WTC11 (cell line): ENCODE measurements around the gene GLYATL2. TPM values are rescaled to one million over a fixed set of nuclear protein-coding genes. Genes with fewer than 3 reads are reported as not detected.

Experiments used
- ATAC-seq: fragments of 200-7000 bp; cut with Tn5 transposase; 2 replicates; pipeline ENCODE4 v1.10.0; 2021; ENCODE audit warnings: mild to moderate bottlenecking, moderate library complexity
- CTCF ChIA-PET: fragments of 300-600 bp; sonication (Branson Sonifier 250); formaldehyde crosslinking; loops from one replicate; lab custom pipeline; 2021; ENCODE audit warnings: antibody characterized with exemption; lab: Charles Lee
- POLR2A ChIA-PET: fragments of 350-600 bp; sonication (Branson Sonifier 250); formaldehyde crosslinking; loops from one replicate; lab custom pipeline; 2021; ENCODE audit warnings: antibody characterized with exemption; lab: Charles Lee
- DNase-seq: peaks from one replicate; pipeline ENCODE4 v3.0.0; 2021; ENCODE audit warnings: low spot score
- H3K27ac Mint-ChIP-seq: 2 replicates; pipeline ENCODE4 v1.8.0; 2021; ENCODE audit warnings: mixed read lengths
- H3K27me3 Mint-ChIP-seq: 2 replicates; pipeline ENCODE4 v1.8.0; 2021; ENCODE audit warnings: low read depth, mild to moderate bottlenecking, moderate library complexity, mixed read lengths
- H3K36me3 Mint-ChIP-seq: 2 replicates; pipeline ENCODE4 v1.8.0; 2021; ENCODE audit warnings: mixed read lengths
- H3K4me1 Mint-ChIP-seq: 2 replicates; pipeline ENCODE4 v1.8.0; 2022; ENCODE audit warnings: mixed read lengths
- H3K4me3 Mint-ChIP-seq: 2 replicates; pipeline ENCODE4 v1.8.0; 2021; ENCODE audit warnings: mild to moderate bottlenecking, moderate library complexity, mixed read lengths
- H3K9me3 Mint-ChIP-seq: 2 replicates; pipeline ENCODE4 v1.8.0; 2021; ENCODE audit warnings: mixed read lengths
- ATF1 ChIP-seq: sonication (generic); formaldehyde crosslinking; IDR thresholded peaks from 2 replicates; pipeline ENCODE4 v1.8.1; 2023; ENCODE audit warnings: mild to moderate bottlenecking, moderate library complexity, missing genetic modification reagents
- CREB1 ChIP-seq: sonication (generic); formaldehyde crosslinking; IDR thresholded peaks from 2 replicates; pipeline ENCODE4 v1.8.0; 2023; ENCODE audit warnings: mild to moderate bottlenecking, missing genetic modification reagents
- CREM ChIP-seq: sonication (generic); formaldehyde crosslinking; IDR thresholded peaks from 2 replicates; pipeline ENCODE4 v1.8.1; 2022; ENCODE audit warnings: mild to moderate bottlenecking, missing genetic modification reagents, moderate library complexity
- GRHL2 ChIP-seq: fragments of 250-450 bp; sonication (Bioruptor Pico); IDR thresholded peaks from 2 replicates; pipeline ENCODE4 v1.8.0; 2022; ENCODE audit warnings: mild to moderate bottlenecking, moderate library complexity; ENCODE audit not compliant: insufficient replicate concordance, severe bottlenecking
- JAZF1 ChIP-seq: fragments of 250-450 bp; sonication (Bioruptor Pico); IDR thresholded peaks from 2 replicates; pipeline ENCODE4 v1.9.0; 2021; ENCODE audit warnings: moderate library complexity, mild to moderate bottlenecking, inconsistent platforms
- NR1H2 ChIP-seq: sonication (generic); formaldehyde crosslinking; IDR thresholded peaks from 2 replicates; pipeline ENCODE4 v1.9.0; 2021; ENCODE audit warnings: mild to moderate bottlenecking, moderate library complexity, missing genetic modification reagents
- RELA ChIP-seq: sonication (generic); formaldehyde crosslinking; IDR thresholded peaks from 2 replicates; pipeline ENCODE4 v1.8.1; 2022; ENCODE audit warnings: missing genetic modification reagents, mild to moderate bottlenecking, borderline replicate concordance
- SMAD3 ChIP-seq: sonication (generic); formaldehyde crosslinking; IDR thresholded peaks from 2 replicates; pipeline ENCODE4 v1.8.0; 2022; ENCODE audit warnings: missing genetic modification reagents, mild to moderate bottlenecking, borderline replicate concordance
- SOX15 ChIP-seq: fragments of 250-450 bp; sonication (Bioruptor Pico); IDR thresholded peaks from 2 replicates; pipeline ENCODE4 v1.9.0; 2021; ENCODE audit warnings: mild to moderate bottlenecking
- SP1 ChIP-seq: sonication (generic); formaldehyde crosslinking; conservative IDR thresholded peaks from 2 replicates; pipeline ENCODE4 v1.8.1; 2022; ENCODE audit warnings: missing genetic modification reagents
- ZBTB21 ChIP-seq: sonication (generic); formaldehyde crosslinking; IDR thresholded peaks from 2 replicates; pipeline ENCODE4 v1.8.1; 2023; ENCODE audit warnings: mild to moderate bottlenecking, missing genetic modification reagents, borderline replicate concordance
- ZNF219 ChIP-seq: sonication (generic); formaldehyde crosslinking; IDR thresholded peaks from 2 replicates; pipeline ENCODE4 v1.8.0; 2023; ENCODE audit warnings: missing genetic modification reagents, mild to moderate bottlenecking, borderline replicate concordance
- ZNF232 ChIP-seq: sonication (generic); formaldehyde crosslinking; IDR thresholded peaks from 2 replicates; pipeline ENCODE4 v1.8.0; 2022; ENCODE audit warnings: mild to moderate bottlenecking, missing genetic modification reagents
- total RNA-seq: library from RNA; stranded (reverse); gene quantifications from 3 replicates; pipeline ENCODE4 v1.2.3, GENCODE V29; 2021
- TF ChIP-seq, protein P1 (sequence below): sonication (generic); formaldehyde crosslinking; IDR thresholded peaks from 2 replicates; pipeline ENCODE4 v1.8.0; 2022; ENCODE audit warnings: missing genetic modification reagents
- TF ChIP-seq, protein P2 (sequence below): sonication (generic); formaldehyde crosslinking; conservative IDR thresholded peaks from 2 replicates; pipeline ENCODE4 v1.8.1; 2023; ENCODE audit warnings: mild to moderate bottlenecking, low read depth, missing genetic modification reagents, moderate library complexity
- TF ChIP-seq, protein P3 (sequence below): fragments of 250-450 bp; sonication (Bioruptor Pico); IDR thresholded peaks from 2 replicates; pipeline ENCODE4 v1.9.0; 2021; ENCODE audit warnings: mild to moderate bottlenecking
- TF ChIP-seq, protein P4 (sequence below): sonication (generic); formaldehyde crosslinking; IDR thresholded peaks from 2 replicates; pipeline ENCODE4 v1.8.1; 2023; ENCODE audit warnings: mild to moderate bottlenecking, missing genetic modification reagents
- TF ChIP-seq, protein P5 (sequence below): fragments of 250-450 bp; sonication (Bioruptor Pico); IDR thresholded peaks from 2 replicates; pipeline ENCODE4 v1.9.0; 2021; ENCODE audit warnings: moderate library complexity, mild to moderate bottlenecking, inconsistent platforms, borderline replicate concordance
- TF ChIP-seq, protein P6 (sequence below): sonication (generic); formaldehyde crosslinking; IDR thresholded peaks from 2 replicates; pipeline ENCODE4 v1.8.1; 2022; ENCODE audit warnings: missing genetic modification reagents, borderline replicate concordance
- TF ChIP-seq, protein P7 (sequence below): sonication (generic); formaldehyde crosslinking; IDR thresholded peaks from 2 replicates; pipeline ENCODE4 v1.8.1; 2023; ENCODE audit warnings: mild to moderate bottlenecking, missing genetic modification reagents, moderate library complexity

The GLYATL2 gene
- total RNA-seq, 1 experiment from 2014 or later = 0.20 TPM

DNA sequence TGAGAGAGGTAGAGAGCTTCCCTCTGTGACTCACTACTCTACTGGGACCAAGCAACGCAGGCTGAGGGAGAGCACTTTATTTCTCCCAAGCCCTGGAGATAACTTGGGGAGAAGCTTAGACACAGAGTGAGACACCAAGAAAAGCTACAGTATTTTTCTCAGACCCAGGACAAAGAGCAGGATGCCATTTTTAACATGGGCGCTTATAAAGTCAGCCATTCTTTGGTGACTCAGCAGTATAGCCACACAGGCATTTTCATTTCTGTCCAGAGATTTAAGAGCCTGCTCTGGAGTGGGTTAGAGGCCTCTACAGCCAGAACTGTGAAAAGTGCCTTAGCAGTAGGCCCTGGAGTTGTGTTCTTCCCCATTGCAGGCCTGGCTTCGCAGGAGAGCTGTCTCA lies 57.8 kb downstream of the GLYATL2 start:
- ChIA-PET POLR2A (interaction anchor here (0.9 kb wide), 1 partner anchor 180 kb away, joined by 4 read pairs; no protein-coding TSS in a partner anchor), CTCF (interaction anchor here (1.2 to 1.4 kb wide), 2 partner anchors 115 to 157 kb away, joined by 3 to 4 read pairs; no protein-coding TSS in a partner anchor)
- no peak overlapping the region for H3K4me3 Mint-ChIP-seq
- H3K9me3 Mint-ChIP-seq = peaks cover 48% of the 10 kb centered on the region
- ATAC-seq = no peak
- H3K4me1 Mint-ChIP-seq = no peaks in the 10 kb centered on the region
- no peak for TF ChIP-seq JAZF1 (CRISPR knock-in tag)
- TF ChIP-seq, protein P1, sequence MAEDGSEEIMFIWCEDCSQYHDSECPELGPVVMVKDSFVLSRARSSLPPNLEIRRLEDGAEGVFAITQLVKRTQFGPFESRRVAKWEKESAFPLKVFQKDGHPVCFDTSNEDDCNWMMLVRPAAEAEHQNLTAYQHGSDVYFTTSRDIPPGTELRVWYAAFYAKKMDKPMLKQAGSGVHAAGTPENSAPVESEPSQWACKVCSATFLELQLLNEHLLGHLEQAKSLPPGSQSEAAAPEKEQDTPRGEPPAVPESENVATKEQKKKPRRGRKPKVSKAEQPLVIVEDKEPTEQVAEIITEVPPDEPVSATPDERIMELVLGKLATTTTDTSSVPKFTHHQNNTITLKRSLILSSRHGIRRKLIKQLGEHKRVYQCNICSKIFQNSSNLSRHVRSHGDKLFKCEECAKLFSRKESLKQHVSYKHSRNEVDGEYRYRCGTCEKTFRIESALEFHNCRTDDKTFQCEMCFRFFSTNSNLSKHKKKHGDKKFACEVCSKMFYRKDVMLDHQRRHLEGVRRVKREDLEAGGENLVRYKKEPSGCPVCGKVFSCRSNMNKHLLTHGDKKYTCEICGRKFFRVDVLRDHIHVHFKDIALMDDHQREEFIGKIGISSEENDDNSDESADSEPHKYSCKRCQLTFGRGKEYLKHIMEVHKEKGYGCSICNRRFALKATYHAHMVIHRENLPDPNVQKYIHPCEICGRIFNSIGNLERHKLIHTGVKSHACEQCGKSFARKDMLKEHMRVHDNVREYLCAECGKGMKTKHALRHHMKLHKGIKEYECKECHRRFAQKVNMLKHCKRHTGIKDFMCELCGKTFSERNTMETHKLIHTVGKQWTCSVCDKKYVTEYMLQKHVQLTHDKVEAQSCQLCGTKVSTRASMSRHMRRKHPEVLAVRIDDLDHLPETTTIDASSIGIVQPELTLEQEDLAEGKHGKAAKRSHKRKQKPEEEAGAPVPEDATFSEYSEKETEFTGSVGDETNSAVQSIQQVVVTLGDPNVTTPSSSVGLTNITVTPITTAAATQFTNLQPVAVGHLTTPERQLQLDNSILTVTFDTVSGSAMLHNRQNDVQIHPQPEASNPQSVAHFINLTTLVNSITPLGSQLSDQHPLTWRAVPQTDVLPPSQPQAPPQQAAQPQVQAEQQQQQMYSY = no peak
- TF ChIP-seq, protein P2, sequence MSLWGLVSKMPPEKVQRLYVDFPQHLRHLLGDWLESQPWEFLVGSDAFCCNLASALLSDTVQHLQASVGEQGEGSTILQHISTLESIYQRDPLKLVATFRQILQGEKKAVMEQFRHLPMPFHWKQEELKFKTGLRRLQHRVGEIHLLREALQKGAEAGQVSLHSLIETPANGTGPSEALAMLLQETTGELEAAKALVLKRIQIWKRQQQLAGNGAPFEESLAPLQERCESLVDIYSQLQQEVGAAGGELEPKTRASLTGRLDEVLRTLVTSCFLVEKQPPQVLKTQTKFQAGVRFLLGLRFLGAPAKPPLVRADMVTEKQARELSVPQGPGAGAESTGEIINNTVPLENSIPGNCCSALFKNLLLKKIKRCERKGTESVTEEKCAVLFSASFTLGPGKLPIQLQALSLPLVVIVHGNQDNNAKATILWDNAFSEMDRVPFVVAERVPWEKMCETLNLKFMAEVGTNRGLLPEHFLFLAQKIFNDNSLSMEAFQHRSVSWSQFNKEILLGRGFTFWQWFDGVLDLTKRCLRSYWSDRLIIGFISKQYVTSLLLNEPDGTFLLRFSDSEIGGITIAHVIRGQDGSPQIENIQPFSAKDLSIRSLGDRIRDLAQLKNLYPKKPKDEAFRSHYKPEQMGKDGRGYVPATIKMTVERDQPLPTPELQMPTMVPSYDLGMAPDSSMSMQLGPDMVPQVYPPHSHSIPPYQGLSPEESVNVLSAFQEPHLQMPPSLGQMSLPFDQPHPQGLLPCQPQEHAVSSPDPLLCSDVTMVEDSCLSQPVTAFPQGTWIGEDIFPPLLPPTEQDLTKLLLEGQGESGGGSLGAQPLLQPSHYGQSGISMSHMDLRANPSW = no peak
- TF ChIP-seq, protein P3, sequence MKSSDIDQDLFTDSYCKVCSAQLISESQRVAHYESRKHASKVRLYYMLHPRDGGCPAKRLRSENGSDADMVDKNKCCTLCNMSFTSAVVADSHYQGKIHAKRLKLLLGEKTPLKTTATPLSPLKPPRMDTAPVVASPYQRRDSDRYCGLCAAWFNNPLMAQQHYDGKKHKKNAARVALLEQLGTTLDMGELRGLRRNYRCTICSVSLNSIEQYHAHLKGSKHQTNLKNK (CRISPR knock-in tag) = no peak
- no peak for TF ChIP-seq SP1
- TF ChIP-seq ZNF232 = no peak
- TF ChIP-seq ZBTB21 (CRISPR knock-in tag) = no peak
- TF ChIP-seq, protein P4, sequence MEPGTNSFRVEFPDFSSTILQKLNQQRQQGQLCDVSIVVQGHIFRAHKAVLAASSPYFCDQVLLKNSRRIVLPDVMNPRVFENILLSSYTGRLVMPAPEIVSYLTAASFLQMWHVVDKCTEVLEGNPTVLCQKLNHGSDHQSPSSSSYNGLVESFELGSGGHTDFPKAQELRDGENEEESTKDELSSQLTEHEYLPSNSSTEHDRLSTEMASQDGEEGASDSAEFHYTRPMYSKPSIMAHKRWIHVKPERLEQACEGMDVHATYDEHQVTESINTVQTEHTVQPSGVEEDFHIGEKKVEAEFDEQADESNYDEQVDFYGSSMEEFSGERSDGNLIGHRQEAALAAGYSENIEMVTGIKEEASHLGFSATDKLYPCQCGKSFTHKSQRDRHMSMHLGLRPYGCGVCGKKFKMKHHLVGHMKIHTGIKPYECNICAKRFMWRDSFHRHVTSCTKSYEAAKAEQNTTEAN = no peak
- TF ChIP-seq, all 79 proteins: peak for 0
- no peak for DNase-seq
- Mint-ChIP-seq H3K27me3 (no peaks in the 10 kb centered on the region), H3K36me3 (peaks cover 10% of the 10 kb centered on the region), H3K27ac (no peak overlapping the region)

DNA sequence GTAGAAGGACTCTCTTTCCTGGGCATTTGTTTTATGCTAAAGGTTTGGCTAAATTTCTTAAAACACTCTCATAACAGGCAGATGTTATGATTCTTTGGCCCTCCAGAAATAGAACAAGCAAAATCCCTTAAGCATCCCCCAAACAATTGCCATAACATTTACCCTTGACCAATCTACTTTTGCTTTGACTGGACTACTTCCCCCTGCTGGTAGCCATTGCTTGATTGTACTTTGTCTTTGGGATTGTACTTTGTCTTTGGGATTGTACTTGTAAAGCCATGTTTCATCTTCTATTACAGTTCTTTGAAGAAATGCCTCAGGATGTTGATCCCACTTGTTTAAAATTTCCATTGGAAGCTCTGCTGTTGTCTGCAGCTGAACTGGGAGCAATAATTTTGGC lies 59.5 kb downstream of the GLYATL2 start:
- no peaks in the 10 kb centered on the region for H3K4me1 Mint-ChIP-seq
- peaks cover 20% of the 10 kb centered on the region for H3K36me3 Mint-ChIP-seq
- ChIA-PET POLR2A (no interaction called here), CTCF (no interaction called here)
- DNase-seq (no peak), ATAC-seq (no peak)
- H3K4me3 Mint-ChIP-seq = no peak overlapping the region
- no peak overlapping the region for H3K27ac Mint-ChIP-seq
- H3K27me3 Mint-ChIP-seq = no peaks in the 10 kb centered on the region; the same call in 1 of the 2 replicates
- H3K9me3 Mint-ChIP-seq = peaks cover 55% of the 10 kb centered on the region
- TF ChIP-seq ATF1 (CRISPR knock-in tag) (no peak), SMAD3 (CRISPR knock-in tag) (no peak), SOX15 (no peak), ZNF219 (CRISPR knock-in tag) (no peak), CREM (no peak), CREB1 (CRISPR knock-in tag) (no peak), SP1 (no peak), NR1H2 (CRISPR knock-in tag) (no peak), RELA (CRISPR knock-in tag) (no peak), GRHL2 (CRISPR knock-in tag) (no peak)
- TF ChIP-seq, protein P5, sequence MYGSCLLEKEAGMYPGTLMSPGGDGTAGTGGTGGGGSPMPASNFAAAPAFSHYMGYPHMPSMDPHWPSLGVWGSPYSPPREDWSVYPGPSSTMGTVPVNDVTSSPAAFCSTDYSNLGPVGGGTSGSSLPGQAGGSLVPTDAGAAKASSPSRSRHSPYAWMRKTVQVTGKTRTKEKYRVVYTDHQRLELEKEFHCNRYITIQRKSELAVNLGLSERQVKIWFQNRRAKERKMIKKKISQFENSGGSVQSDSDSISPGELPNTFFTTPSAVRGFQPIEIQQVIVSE (CRISPR knock-in tag) = no peak
- TF ChIP-seq, protein P6, sequence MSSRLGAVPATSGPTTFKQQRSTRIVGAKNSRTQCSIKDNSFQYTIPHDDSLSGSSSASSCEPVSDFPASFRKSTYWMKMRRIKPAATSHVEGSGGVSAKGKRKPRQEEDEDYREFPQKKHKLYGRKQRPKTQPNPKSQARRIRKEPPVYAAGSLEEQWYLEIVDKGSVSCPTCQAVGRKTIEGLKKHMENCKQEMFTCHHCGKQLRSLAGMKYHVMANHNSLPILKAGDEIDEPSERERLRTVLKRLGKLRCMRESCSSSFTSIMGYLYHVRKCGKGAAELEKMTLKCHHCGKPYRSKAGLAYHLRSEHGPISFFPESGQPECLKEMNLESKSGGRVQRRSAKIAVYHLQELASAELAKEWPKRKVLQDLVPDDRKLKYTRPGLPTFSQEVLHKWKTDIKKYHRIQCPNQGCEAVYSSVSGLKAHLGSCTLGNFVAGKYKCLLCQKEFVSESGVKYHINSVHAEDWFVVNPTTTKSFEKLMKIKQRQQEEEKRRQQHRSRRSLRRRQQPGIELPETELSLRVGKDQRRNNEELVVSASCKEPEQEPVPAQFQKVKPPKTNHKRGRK (CRISPR knock-in tag) = no peak
- TF ChIP-seq, protein P1 = no peak
- TF ChIP-seq, protein P7, sequence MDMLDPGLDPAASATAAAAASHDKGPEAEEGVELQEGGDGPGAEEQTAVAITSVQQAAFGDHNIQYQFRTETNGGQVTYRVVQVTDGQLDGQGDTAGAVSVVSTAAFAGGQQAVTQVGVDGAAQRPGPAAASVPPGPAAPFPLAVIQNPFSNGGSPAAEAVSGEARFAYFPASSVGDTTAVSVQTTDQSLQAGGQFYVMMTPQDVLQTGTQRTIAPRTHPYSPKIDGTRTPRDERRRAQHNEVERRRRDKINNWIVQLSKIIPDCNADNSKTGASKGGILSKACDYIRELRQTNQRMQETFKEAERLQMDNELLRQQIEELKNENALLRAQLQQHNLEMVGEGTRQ = no peak
